Measurements from ENCODE around the gene FAM241B.

DNA sequence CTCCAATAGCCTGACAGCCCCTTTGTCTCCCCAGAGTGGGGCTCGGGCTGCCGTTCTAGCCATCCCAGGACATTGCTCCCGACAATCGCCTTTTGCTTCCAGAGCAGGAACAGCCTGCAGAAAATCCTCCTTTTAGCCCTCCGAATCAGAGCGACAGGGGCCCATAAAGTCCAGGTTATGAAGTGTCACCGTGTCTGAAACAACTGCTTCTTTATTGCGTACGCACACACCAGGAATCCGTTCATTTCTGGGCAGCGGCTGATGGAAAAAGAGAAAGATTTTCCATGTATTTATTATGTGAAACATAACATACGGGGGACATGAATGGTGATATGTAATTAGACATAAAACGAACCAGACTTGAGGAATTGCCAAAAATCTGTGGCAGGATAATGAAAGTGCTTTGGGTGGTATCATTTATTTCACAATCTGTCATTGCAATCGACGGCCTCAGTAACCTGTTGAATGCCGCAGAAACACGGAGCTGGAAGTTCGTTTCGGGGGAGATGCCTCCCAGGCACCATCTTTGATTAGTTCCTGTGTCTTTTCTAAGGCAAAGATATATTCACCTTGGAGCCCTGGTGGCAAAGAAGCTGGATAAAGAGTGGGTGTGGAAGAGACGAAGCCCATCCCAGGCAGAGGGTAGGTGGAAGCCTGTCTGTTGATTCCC, 48.1 kb downstream of the FAM241B start:
- TF ChIP-seq, protein P1, sequence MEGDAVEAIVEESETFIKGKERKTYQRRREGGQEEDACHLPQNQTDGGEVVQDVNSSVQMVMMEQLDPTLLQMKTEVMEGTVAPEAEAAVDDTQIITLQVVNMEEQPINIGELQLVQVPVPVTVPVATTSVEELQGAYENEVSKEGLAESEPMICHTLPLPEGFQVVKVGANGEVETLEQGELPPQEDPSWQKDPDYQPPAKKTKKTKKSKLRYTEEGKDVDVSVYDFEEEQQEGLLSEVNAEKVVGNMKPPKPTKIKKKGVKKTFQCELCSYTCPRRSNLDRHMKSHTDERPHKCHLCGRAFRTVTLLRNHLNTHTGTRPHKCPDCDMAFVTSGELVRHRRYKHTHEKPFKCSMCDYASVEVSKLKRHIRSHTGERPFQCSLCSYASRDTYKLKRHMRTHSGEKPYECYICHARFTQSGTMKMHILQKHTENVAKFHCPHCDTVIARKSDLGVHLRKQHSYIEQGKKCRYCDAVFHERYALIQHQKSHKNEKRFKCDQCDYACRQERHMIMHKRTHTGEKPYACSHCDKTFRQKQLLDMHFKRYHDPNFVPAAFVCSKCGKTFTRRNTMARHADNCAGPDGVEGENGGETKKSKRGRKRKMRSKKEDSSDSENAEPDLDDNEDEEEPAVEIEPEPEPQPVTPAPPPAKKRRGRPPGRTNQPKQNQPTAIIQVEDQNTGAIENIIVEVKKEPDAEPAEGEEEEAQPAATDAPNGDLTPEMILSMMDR (IDR thresholded peaks at IDR 0.05) = no peak
- TF ChIP-seq EP300 (IDR thresholded peaks at IDR 0.05) (no peak), POLR2A (IDR thresholded peaks at IDR 0.05) (no peak)
